Vagina (tissue), 2 donors: Measurements from ENCODE around the gene RANBP3. TPM values are rescaled to one million over a fixed set of nuclear protein-coding genes. Genes with fewer than 3 reads are reported as not detected.

Experiments used
- DNase-seq, 2 donors: peaks; one replicate each; pipeline ENCODE4 v3.0.0-alpha.2; 2017; ENCODE audit errors: extremely low spot score in 2 of 2
- H3K27ac ChIP-seq: fragments of 200-600 bp; sonication (generic); one replicate; pipeline ENCODE4 v1.5.1; 2019
- H3K27me3 ChIP-seq: fragments of 200-600 bp; sonication (generic); one replicate; pipeline ENCODE4 v1.5.1; 2019
- H3K36me3 ChIP-seq, 2 donors: fragments of 200-600 bp; sonication (generic); one replicate each; pipeline ENCODE4 v1.5.1; 2017 to 2019
- H3K4me1 ChIP-seq: fragments of 200-600 bp; sonication (generic); one replicate; pipeline ENCODE4 v1.5.1; 2019
- H3K4me3 ChIP-seq, 2 donors: fragments of 200-600 bp; sonication (generic); 1 replicate in 1 of 2; 2 replicates in 1 of 2; pipeline ENCODE4 v1.5.1; 2016 to 2019
- H3K9me3 ChIP-seq: fragments of 200-600 bp; sonication (generic); one replicate; pipeline ENCODE4 v1.5.1; 2019
- POLR2A ChIP-seq, 2 donors: fragments of 450-650 bp; IDR thresholded peaks; one replicate each; pipeline ENCODE4 v1.6.1; 2017; ENCODE audit warnings: antibody characterized with exemption in 2 of 2, mild to moderate bottlenecking in 2 of 2, moderate library complexity in 2 of 2
- POLR2AphosphoS5 ChIP-seq, 2 donors: sonication (generic); formaldehyde crosslinking; IDR thresholded peaks; one replicate each; pipeline ENCODE4 v1.9.0; 2017; ENCODE audit warnings: antibody characterized with exemption in 2 of 2, mild to moderate bottlenecking in 2 of 2, low read depth in 1 of 2; ENCODE audit not compliant: insufficient read depth in 1 of 2
- intact Hi-C: fragments of 100-400 bp; cut with DNase I; formaldehyde crosslinking; loops from one replicate; pipeline ENCODE4 v1.15.1; 2023
- total RNA-seq: library from RNA; depleted of rRNA; stranded (reverse); fragments of >200 nt; gene quantifications from one replicate; pipeline ENCODE4 v1.2.3, GENCODE V29; 2016
- TF ChIP-seq, protein P1 (sequence below), 3 experiments: fragments of 450-650 bp in 2 of 3; fragments of 200-600 bp in 1 of 3; sonication (generic) in 1 of 3; IDR thresholded peaks; one replicate each; pipeline ENCODE4 v1.5.1; 2017 to 2019; ENCODE audit warnings: antibody characterized with exemption in 3 of 3, mild to moderate bottlenecking in 2 of 3, moderate library complexity in 2 of 3

RANBP3 gene
- total RNA-seq, 1 donor from 2014 or later: 110 TPM

GRCh38 chr19:5971714-5972354, 6.1 kb downstream of the RANBP3 start:
- Histone ChIP-seq H3K4me1 (peaks cover 84% of the 10 kb centered on the region), H3K27me3 (no peaks in the 10 kb centered on the region), H3K4me3 (no peak overlapping the region), H3K9me3 (no peaks in the 10 kb centered on the region), H3K36me3 (no peaks in the 10 kb centered on the region), H3K27ac (no peak overlapping the region)
- no peak for DNase-seq
- intact Hi-C loops: no loop called here
- TF ChIP-seq, protein P1, sequence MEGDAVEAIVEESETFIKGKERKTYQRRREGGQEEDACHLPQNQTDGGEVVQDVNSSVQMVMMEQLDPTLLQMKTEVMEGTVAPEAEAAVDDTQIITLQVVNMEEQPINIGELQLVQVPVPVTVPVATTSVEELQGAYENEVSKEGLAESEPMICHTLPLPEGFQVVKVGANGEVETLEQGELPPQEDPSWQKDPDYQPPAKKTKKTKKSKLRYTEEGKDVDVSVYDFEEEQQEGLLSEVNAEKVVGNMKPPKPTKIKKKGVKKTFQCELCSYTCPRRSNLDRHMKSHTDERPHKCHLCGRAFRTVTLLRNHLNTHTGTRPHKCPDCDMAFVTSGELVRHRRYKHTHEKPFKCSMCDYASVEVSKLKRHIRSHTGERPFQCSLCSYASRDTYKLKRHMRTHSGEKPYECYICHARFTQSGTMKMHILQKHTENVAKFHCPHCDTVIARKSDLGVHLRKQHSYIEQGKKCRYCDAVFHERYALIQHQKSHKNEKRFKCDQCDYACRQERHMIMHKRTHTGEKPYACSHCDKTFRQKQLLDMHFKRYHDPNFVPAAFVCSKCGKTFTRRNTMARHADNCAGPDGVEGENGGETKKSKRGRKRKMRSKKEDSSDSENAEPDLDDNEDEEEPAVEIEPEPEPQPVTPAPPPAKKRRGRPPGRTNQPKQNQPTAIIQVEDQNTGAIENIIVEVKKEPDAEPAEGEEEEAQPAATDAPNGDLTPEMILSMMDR (IDR thresholded peaks at IDR 0.05): no peak
- TF ChIP-seq POLR2A (IDR thresholded peaks at IDR 0.05): no peak
- no peak for TF ChIP-seq POLR2AphosphoS5 (IDR thresholded peaks at IDR 0.05; ENCODE audit: insufficient read depth in 1 of 2, low read depth in 1 of 2)

DNA sequence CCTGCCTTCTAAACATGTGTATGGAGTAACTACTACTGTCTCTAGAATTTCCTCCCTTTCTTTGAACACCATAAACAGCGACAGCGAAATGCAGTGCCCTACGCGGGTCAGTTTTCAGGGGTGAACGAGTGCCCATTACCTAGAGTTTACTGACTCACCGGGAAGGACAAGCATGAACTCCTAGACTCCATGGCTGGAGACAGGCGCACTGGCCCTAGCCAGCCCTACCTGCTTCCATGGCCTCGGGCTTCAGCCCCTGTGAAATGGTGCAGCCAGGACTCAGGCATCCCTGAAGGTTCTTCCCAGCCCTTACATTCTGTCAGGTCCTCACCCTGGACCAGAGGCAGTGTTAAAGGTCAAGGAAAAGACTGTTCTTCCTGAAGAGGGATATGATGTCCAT, 8.5 kb downstream of the RANBP3 start:
- Histone ChIP-seq H3K4me1 (peaks cover 82% of the 10 kb centered on the region), H3K4me3 (no peak overlapping the region), H3K9me3 (no peaks in the 10 kb centered on the region), H3K36me3 (no peaks in the 10 kb centered on the region), H3K27me3 (no peaks in the 10 kb centered on the region), H3K27ac (peak overlapping the region; percentile 90)
- intact Hi-C loops: no loop called here
- no peak for DNase-seq
- TF ChIP-seq POLR2A (IDR thresholded peaks at IDR 0.05): no peak
- TF ChIP-seq, protein P1 (IDR thresholded peaks at IDR 0.05): no peak
- TF ChIP-seq POLR2AphosphoS5 (IDR thresholded peaks at IDR 0.05; ENCODE audit: insufficient read depth in 1 of 2, low read depth in 1 of 2): no peak

GRCh38 chr19:5968431-5969373, 9.2 kb downstream of the RANBP3 start:
- no peak for DNase-seq
- intact Hi-C loops: no loop called here
- peaks cover 82% of the 10 kb centered on the region for H3K4me1 ChIP-seq

GRCh38 chr19:5967994-5968430, 9.9 kb downstream of the RANBP3 start:
- no peaks in the 10 kb centered on the region for H3K36me3 ChIP-seq
- peaks cover 81% of the 10 kb centered on the region for H3K4me1 ChIP-seq
- H3K9me3 ChIP-seq: no peaks in the 10 kb centered on the region
- no peaks in the 10 kb centered on the region for H3K27me3 ChIP-seq
- H3K4me3 ChIP-seq: no peak overlapping the region
- TF ChIP-seq POLR2AphosphoS5 (IDR thresholded peaks at IDR 0.05; ENCODE audit: insufficient read depth in 1 of 2, low read depth in 1 of 2) (peak in 1 of 2 donors; percentile 96), POLR2A (IDR thresholded peaks at IDR 0.05) (no peak)
- TF ChIP-seq, protein P1 (IDR thresholded peaks at IDR 0.05): peak; percentile 58 to 69 (median 69)
- no peak for DNase-seq
- peak overlapping the region; percentile 90 for H3K27ac ChIP-seq
- intact Hi-C loops: no loop called here

More at GRCh38 chr19:5968431-5969373, 9.2 kb downstream of the RANBP3 start:
- no peaks in the 10 kb centered on the region for H3K36me3 ChIP-seq
- H3K9me3 ChIP-seq: no peaks in the 10 kb centered on the region
- peak overlapping the region; percentile 90 for H3K27ac ChIP-seq
- no peak overlapping the region for H3K4me3 ChIP-seq
- TF ChIP-seq POLR2AphosphoS5 (IDR thresholded peaks at IDR 0.05; ENCODE audit: insufficient read depth in 1 of 2, low read depth in 1 of 2) (no peak), POLR2A (IDR thresholded peaks at IDR 0.05) (no peak)
- TF ChIP-seq, protein P1 (IDR thresholded peaks at IDR 0.05): no peak
- no peaks in the 10 kb centered on the region for H3K27me3 ChIP-seq
